HepG2 (cell line): ENCODE data around the gene TMUB1. TPM values are rescaled to one million over a fixed set of nuclear protein-coding genes. Genes with fewer than 3 reads are reported as not detected.
A peak's percentile ranks its signal among the peaks of the same experiment; 100 is the strongest.

ENCODE experiments used
- ERF ChIP-seq: IDR thresholded peaks from 2 replicates; pipeline ENCODE4 v1.6.1; 2018; ENCODE audit warnings: missing biosample characterization, missing genetic modification reagents
- HBP1 ChIP-seq: IDR thresholded peaks from 2 replicates; pipeline ENCODE4 v1.6.1; 2016; ENCODE audit warnings: low read depth, control low read depth
- HOXA5 ChIP-seq: sonication (generic); formaldehyde crosslinking; IDR thresholded peaks from 2 replicates; pipeline ENCODE4 v1.4.0; 2020; ENCODE audit warnings: missing genetic modification reagents
- MEIS2 ChIP-seq: sonication (generic); formaldehyde crosslinking; IDR thresholded peaks from 2 replicates; pipeline ENCODE4 v1.9.0; 2021; ENCODE audit warnings: mild to moderate bottlenecking, missing genetic modification reagents
- NAIF1 ChIP-seq: sonication (generic); formaldehyde crosslinking; IDR thresholded peaks from 2 replicates; pipeline ENCODE4 v1.5.0; 2020; ENCODE audit warnings: mild to moderate bottlenecking, missing genetic modification reagents, borderline replicate concordance
- POGK ChIP-seq: sonication (generic); formaldehyde crosslinking; conservative IDR thresholded peaks from 2 replicates; pipeline ENCODE4 v1.8.0; 2022; ENCODE audit warnings: mild to moderate bottlenecking, moderate library complexity, missing genetic modification reagents
- SAFB2 ChIP-seq: sonication (generic); formaldehyde crosslinking; IDR thresholded peaks from 2 replicates; pipeline ENCODE4 v1.5.1; 2020; ENCODE audit warnings: missing genetic modification reagents, low read depth, mild to moderate bottlenecking, borderline replicate concordance
- SMC3 ChIP-seq: IDR thresholded peaks from 2 replicates; pipeline ENCODE4 v1.6.1; 2011; ENCODE audit warnings: low read length, improper control_type of control experiment
- SP2 ChIP-seq: sonication (generic); formaldehyde crosslinking; IDR thresholded peaks from 2 replicates; pipeline ENCODE4 v1.5.1; 2020; ENCODE audit warnings: mild to moderate bottlenecking, missing genetic modification reagents
- SRY ChIP-seq: sonication (generic); formaldehyde crosslinking; IDR thresholded peaks from 2 replicates; pipeline ENCODE4 v1.8.0; 2022; ENCODE audit warnings: mild to moderate bottlenecking, missing genetic modification reagents
- STAG1 ChIP-seq: sonication (generic); formaldehyde crosslinking; IDR thresholded peaks from 2 replicates; pipeline ENCODE4 v1.4.0; 2020; ENCODE audit warnings: missing genetic modification reagents
- ZBTB38 ChIP-seq: sonication (generic); formaldehyde crosslinking; IDR thresholded peaks from 2 replicates; pipeline ENCODE4 v1.5.1; 2020; ENCODE audit warnings: mild to moderate bottlenecking, missing genetic modification reagents
- ZFAT ChIP-seq: sonication (generic); formaldehyde crosslinking; conservative IDR thresholded peaks from 2 replicates; pipeline ENCODE4 v1.8.1; 2023; ENCODE audit warnings: missing genetic modification reagents, inconsistent platforms
- ZNF124 ChIP-seq: sonication (generic); formaldehyde crosslinking; IDR thresholded peaks from 2 replicates; pipeline ENCODE4 v1.4.0; 2020; ENCODE audit warnings: missing genetic modification reagents
- ZNF138 ChIP-seq: sonication (generic); formaldehyde crosslinking; IDR thresholded peaks from 2 replicates; pipeline ENCODE4 v1.5.0; 2020; ENCODE audit warnings: mild to moderate bottlenecking, low read depth, missing genetic modification reagents
- ZNF441 ChIP-seq: sonication (generic); formaldehyde crosslinking; IDR thresholded peaks from 2 replicates; pipeline ENCODE4 v1.7.0; 2021; ENCODE audit warnings: missing genetic modification reagents, borderline replicate concordance
- ZNF501 ChIP-seq: sonication (generic); formaldehyde crosslinking; IDR thresholded peaks from 2 replicates; pipeline ENCODE4 v1.5.1; 2020; ENCODE audit warnings: mild to moderate bottlenecking, moderate library complexity, missing genetic modification reagents
- ZNF567 ChIP-seq: sonication (generic); formaldehyde crosslinking; IDR thresholded peaks from 2 replicates; pipeline ENCODE4 v1.8.1; 2023; ENCODE audit warnings: mild to moderate bottlenecking, missing genetic modification reagents, borderline replicate concordance
- ZNF574 ChIP-seq: sonication (generic); formaldehyde crosslinking; IDR thresholded peaks from 2 replicates; pipeline ENCODE4 v1.4.0; 2020; ENCODE audit warnings: missing genetic modification reagents
- ZNF724P ChIP-seq: sonication (generic); formaldehyde crosslinking; IDR thresholded peaks from 2 replicates; pipeline ENCODE4 v1.8.0; 2022; ENCODE audit warnings: missing genetic modification reagents, borderline replicate concordance
- ZNF740 ChIP-seq: sonication (generic); formaldehyde crosslinking; IDR thresholded peaks from 2 replicates; pipeline ENCODE4 v1.4.0; 2020; ENCODE audit warnings: missing genetic modification reagents
- ZNF776 ChIP-seq: sonication (generic); formaldehyde crosslinking; IDR thresholded peaks from 2 replicates; pipeline ENCODE4 v1.4.0; 2020; ENCODE audit warnings: mild to moderate bottlenecking, missing genetic modification reagents
- ZNF788 ChIP-seq: sonication (generic); formaldehyde crosslinking; IDR thresholded peaks from 2 replicates; pipeline ENCODE4 v1.5.0; 2020; ENCODE audit warnings: mild to moderate bottlenecking, missing genetic modification reagents, borderline replicate concordance
- polyA plus RNA-seq, 8 experiments: library from polyadenylated mRNA; depleted of rRNA in 3 of 8; stranded (reverse) in 7 of 8; unstranded in 1 of 8; fragments of >200 nt; fragmentation: Illumina TruSeq in 4 of 8; extraction: Trizol in 4 of 8; gene quantifications; 2 replicates each; pipeline versions ENCODE4 v1.2.1 to v1.2.3, GENCODE V29; 2011 to 2016; ENCODE audit warnings: low read depth in 4 of 8, missing spikeins in 1 of 8, mixed read lengths in 1 of 8; ENCODE audit not compliant: insufficient read depth in 1 of 8
- total RNA-seq, 5 experiments: library from RNA; depleted of rRNA; stranded (reverse); fragments of >200 nt; fragmentation: Illumina TruSeq; extraction: Trizol; gene quantifications; 2 replicates each; pipeline ENCODE4 v1.2.3, GENCODE V29; 2016; ENCODE audit warnings: low read depth in 1 of 5

The TMUB1 gene
- total and polyA plus RNA-seq, 2 of the 13 experiments (the other 11 are each of a cell fraction or from before 2014, with no cell fraction given) = 44.8 to 51.6 TPM

- TF ChIP-seq NAIF1 (CRISPR knock-in tag) (no peak), ZNF574 (CRISPR knock-in tag) (no peak), SRY (CRISPR knock-in tag) (no peak), ZNF138 (CRISPR knock-in tag) (no peak), HOXA5 (CRISPR knock-in tag) (no peak), STAG1 (CRISPR knock-in tag) (peak; percentile 93), ZNF788 (CRISPR knock-in tag) (no peak), ZNF441 (CRISPR knock-in tag) (no peak), ERF (CRISPR knock-in tag) (0 out of 2 replicates have a peak, but pooled peaks have one; percentile 48), ZNF740 (peak; percentile 35; the same call in 1 of the 2 replicates), ZBTB38 (no peak), SP2 (CRISPR knock-in tag) (no peak), ZNF124 (no peak), ZNF567 (0 out of 2 replicates have a peak, but pooled peaks have one; percentile 33), MEIS2 (0 out of 2 replicates have a peak, but pooled peaks have one; percentile 33), POGK (CRISPR knock-in tag) (0 out of 2 replicates have a peak, but pooled peaks have one; percentile 21), SAFB2 (CRISPR knock-in tag) (no peak), ZNF776 (CRISPR knock-in tag) (no peak), SMC3 (peak; percentile 63), ZFAT (no peak), HBP1 (CRISPR knock-in tag) (no peak), ZNF724P (CRISPR knock-in tag) (no peak), ZNF501 (CRISPR knock-in tag) (no peak)
These were observed 27.8 kb upstream of the TMUB1 start (continued) for GRCh38 chr7:151110941-151111645.
